Myocyte (in vitro differentiated cells): ENCODE measurements around the gene MBD3L4. TPM values are rescaled to one million over a fixed set of nuclear protein-coding genes. Genes with fewer than 3 reads are reported as not detected.

Experiments used
- total RNA-seq: library from RNA; depleted of rRNA; stranded (reverse); fragments of >200 nt; gene quantifications from 2 replicates; pipeline ENCODE4 v1.2.3, GENCODE V29; 2014

Gene MBD3L4
- total RNA-seq, 1 donor from 2014 or later = not detected

Other genes starting within 250 kb of the MBD3L4 start
- gene ADGRE1, start 152.6 kb downstream of the MBD3L4 start, total RNA-seq = not detected in 2 replicates
- not detected in 2 replicates for gene MBD3L2B, start 18.7 kb downstream of the MBD3L4 start, total RNA-seq
- gene MBD3L5, start 9.6 kb downstream of the MBD3L4 start, total RNA-seq = not detected in 2 replicates
- not detected in 2 replicates for gene MBD3L2, start 9.1 kb upstream of the MBD3L4 start, total RNA-seq
- not detected in 2 replicates for gene MBD3L3, start 18.5 kb upstream of the MBD3L4 start, total RNA-seq
- gene ZNF557, start 29.5 kb upstream of the MBD3L4 start, total RNA-seq = 7.8 and 9.4 TPM in 2 replicates